ENCODE results near the gene ERBB2. TPM values are rescaled to one million over a fixed set of nuclear protein-coding genes. Genes with fewer than 3 reads are reported as not detected.

ERBB2 gene
- total RNA-seq, 4 donors from 2014 or later = 175 to 439 (median 234) TPM

DNA sequence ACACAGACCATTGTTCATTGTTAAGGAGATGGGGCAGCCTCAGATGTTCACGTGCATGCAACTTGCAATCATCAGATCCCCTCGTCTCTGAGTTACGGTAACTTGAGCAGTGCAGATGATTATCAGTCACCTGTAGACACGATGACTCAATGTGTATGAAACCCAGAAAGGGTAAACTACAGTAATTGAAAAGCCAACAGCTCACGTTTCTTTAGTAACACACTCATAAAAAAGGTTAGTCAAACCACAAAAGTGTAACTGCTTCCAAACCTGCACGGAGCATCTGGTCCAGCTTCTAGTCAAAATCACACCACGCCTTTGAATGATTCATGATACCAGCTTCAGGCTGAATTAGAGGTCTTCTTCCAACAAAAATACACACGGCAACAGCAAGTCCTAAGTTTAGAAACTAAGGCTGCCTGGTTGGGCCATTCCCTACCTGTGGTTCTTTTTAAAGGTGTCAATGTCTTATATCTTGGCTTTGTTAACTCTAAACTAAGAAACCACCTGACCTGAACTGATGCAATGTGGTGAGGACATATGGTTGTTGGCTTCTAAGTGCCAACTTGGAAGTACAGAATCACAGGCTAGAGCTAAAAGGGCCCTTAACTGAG is 70.2 kb downstream of the ERBB2 start:
- DNase-seq = no peak
- intact Hi-C loops (cut with DNase I; ENCODE audit: low total_unique reads) (no loop called here), in situ Hi-C loops (cut with MboI; ENCODE audit: low pct_ligation_motif_present in 1 of 4, low pct_unique_long_range_greater_than_20kb in 1 of 4, low sequenced_read_pairs in 3 of 4) (no loop called here)
- WGBS, 2 donors (ENCODE audit: low coverage in 1 of 2) = 38 to 44% methylated on average over 6 to 8 of the region's 8 CpGs
- no peak for TF ChIP-seq POLR2AphosphoS5 (IDR thresholded peaks at IDR 0.05)
- TF ChIP-seq, protein P1, sequence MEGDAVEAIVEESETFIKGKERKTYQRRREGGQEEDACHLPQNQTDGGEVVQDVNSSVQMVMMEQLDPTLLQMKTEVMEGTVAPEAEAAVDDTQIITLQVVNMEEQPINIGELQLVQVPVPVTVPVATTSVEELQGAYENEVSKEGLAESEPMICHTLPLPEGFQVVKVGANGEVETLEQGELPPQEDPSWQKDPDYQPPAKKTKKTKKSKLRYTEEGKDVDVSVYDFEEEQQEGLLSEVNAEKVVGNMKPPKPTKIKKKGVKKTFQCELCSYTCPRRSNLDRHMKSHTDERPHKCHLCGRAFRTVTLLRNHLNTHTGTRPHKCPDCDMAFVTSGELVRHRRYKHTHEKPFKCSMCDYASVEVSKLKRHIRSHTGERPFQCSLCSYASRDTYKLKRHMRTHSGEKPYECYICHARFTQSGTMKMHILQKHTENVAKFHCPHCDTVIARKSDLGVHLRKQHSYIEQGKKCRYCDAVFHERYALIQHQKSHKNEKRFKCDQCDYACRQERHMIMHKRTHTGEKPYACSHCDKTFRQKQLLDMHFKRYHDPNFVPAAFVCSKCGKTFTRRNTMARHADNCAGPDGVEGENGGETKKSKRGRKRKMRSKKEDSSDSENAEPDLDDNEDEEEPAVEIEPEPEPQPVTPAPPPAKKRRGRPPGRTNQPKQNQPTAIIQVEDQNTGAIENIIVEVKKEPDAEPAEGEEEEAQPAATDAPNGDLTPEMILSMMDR (IDR thresholded peaks at IDR 0.05) = no peak
- TF ChIP-seq POLR2A (IDR thresholded peaks at IDR 0.05) = no peak
- TF ChIP-seq EP300 (IDR thresholded peaks at IDR 0.05; ENCODE audit: low read depth) = no peak
- no peaks in the 10 kb centered on the region for H3K36me3 ChIP-seq
- no peaks in the 10 kb centered on the region for H3K27me3 ChIP-seq
- no peaks in the 10 kb centered on the region for H3K4me1 ChIP-seq
- H3K4me3 ChIP-seq = no peak overlapping the region
- H3K27ac ChIP-seq = peak overlapping the region in 3 of 4 donors; percentile 10 to 61 (median 36)
- H3K9me3 ChIP-seq = no peaks in the 10 kb centered on the region

DNA sequence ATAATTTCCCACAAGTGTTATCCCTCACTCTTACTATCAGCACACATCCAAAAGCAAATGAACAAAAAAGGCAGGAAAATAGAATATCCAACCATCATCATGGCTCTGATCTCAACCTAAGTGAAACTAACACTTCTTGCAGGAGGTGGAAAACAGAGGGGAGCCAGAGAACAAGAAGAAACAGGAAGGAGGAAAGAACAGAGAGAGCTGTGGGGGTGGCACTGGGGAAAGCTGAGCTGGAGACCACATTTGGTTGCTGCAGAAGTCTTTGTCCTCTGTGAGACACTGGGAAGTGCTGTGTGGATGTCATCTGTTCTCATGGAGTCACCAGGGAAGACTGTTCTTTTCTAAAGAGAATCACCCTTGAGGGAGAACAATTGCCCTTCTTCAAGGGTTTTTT is 72.6 kb downstream of the ERBB2 start:
- Histone ChIP-seq H3K4me3 (no peak overlapping the region), H3K4me1 (no peaks in the 10 kb centered on the region), H3K27me3 (peaks cover 4% of the 10 kb centered on the region), H3K9me3 (no peaks in the 10 kb centered on the region), H3K36me3 (no peaks in the 10 kb centered on the region), H3K27ac (peak overlapping the region; percentile 50 to 75 (median 58))
- in situ Hi-C loops (cut with MboI; ENCODE audit: low pct_ligation_motif_present in 1 of 4, low pct_unique_long_range_greater_than_20kb in 1 of 4, low sequenced_read_pairs in 3 of 4) = no loop called here
- TF ChIP-seq EP300 (IDR thresholded peaks at IDR 0.05; ENCODE audit: low read depth) (no peak), POLR2A (IDR thresholded peaks at IDR 0.05) (no peak), POLR2AphosphoS5 (IDR thresholded peaks at IDR 0.05) (no peak)
- TF ChIP-seq, protein P1 (IDR thresholded peaks at IDR 0.05) = no peak
- no peak for DNase-seq
- intact Hi-C loops (cut with DNase I; ENCODE audit: low total_unique reads) = no loop called here

DNA sequence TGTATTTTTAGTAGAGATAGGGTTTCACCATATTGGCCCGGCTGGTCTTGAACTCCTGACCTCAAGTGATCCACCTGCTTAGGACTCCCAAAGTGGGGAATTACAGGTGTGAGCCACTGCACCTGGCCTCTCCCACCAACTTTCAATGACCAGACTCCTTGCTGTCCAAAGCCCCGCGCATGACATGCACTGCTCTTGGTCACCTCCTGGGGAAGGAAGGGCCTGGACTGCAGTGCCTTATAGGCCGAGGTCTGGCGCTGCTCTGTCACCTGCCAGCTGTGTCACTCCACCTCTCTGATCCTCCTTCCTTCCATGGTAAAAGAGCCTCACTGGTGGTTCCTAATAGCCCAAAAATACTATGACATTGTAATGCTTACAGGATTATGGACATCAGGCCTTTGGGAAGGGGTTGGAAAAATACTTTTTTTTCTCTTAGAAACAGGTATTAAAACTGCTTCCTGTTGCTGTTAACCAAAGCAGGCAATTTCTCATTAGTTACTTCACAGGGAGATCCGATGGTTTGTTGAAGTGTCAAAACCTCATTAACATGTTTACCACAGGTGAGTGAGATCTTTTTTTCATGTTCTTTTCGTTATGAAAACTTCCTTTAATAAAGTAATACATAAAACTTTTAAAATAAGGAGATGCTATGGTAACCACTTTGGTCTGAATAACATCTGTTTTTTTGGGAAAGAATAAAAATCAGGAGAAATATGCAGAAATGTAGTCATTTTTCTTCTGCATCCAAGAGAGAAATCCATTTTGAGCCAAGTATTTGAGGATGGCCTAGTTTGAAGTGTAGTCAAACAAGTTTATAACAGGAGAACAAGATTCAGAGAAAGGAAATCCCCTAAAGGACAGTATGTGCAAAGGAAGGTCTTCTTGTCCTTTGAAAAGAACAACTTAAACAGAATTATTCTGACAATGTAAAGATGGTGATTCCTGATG is 73.4 kb downstream of the ERBB2 start:
- intact Hi-C loops (cut with DNase I; ENCODE audit: low total_unique reads) (no loop called here), in situ Hi-C loops (cut with MboI; ENCODE audit: low pct_ligation_motif_present in 1 of 4, low pct_unique_long_range_greater_than_20kb in 1 of 4, low sequenced_read_pairs in 3 of 4) (no loop called here)
- H3K27me3 ChIP-seq = peaks cover 4% of the 10 kb centered on the region
- no peak for DNase-seq
- H3K9me3 ChIP-seq = no peaks in the 10 kb centered on the region
- H3K4me3 ChIP-seq = no peak overlapping the region
- H3K4me1 ChIP-seq = no peaks in the 10 kb centered on the region
- no peak for TF ChIP-seq POLR2AphosphoS5 (IDR thresholded peaks at IDR 0.05)
- TF ChIP-seq POLR2A (IDR thresholded peaks at IDR 0.05) = no peak
- TF ChIP-seq, protein P1 (IDR thresholded peaks at IDR 0.05) = no peak
- TF ChIP-seq EP300 (IDR thresholded peaks at IDR 0.05; ENCODE audit: low read depth) = no peak
- H3K27ac ChIP-seq = peak overlapping the region; percentile 50 to 75 (median 58)
- WGBS, 2 donors (ENCODE audit: low coverage in 1 of 2) = 70 to 76% methylated on average over 5 to 7 of the region's 7 CpGs
- H3K36me3 ChIP-seq = no peaks in the 10 kb centered on the region

DNA sequence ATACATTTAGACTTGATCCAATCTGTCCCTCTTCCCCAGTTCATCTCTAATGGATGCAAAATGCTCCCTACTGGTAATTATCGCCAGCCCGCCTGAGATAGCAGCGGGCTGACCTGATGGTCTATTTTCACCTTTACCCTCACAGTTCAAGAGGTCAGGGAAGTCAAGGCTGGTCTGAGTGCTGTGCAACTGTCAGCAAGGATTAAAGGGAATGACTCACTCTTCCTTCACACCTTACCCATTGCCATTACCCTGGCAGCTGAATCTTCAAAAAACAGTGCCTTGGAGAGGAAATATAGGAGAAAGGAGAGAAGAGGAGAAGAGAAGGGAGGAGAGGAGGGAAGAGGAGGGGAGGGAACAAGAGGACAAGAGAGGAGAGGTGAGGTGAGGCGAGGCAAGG is 74.2 kb downstream of the ERBB2 start:
- no peaks in the 10 kb centered on the region for H3K36me3 ChIP-seq
- peaks cover 4% of the 10 kb centered on the region for H3K27me3 ChIP-seq
- H3K9me3 ChIP-seq = no peaks in the 10 kb centered on the region
- intact Hi-C loops (cut with DNase I; ENCODE audit: low total_unique reads) = no loop called here
- no peak for DNase-seq
- no peaks in the 10 kb centered on the region for H3K4me1 ChIP-seq
- no peak overlapping the region for H3K4me3 ChIP-seq
- in situ Hi-C loops (cut with MboI; ENCODE audit: low pct_ligation_motif_present in 1 of 4, low pct_unique_long_range_greater_than_20kb in 1 of 4, low sequenced_read_pairs in 3 of 4) = no loop called here
- 78 to 80% methylated on average over 4 of the region's 4 CpGs for WGBS, 2 donors (ENCODE audit: low coverage in 1 of 2)
- peak overlapping the region; percentile 9 to 75 (median 58) for H3K27ac ChIP-seq
- TF ChIP-seq, protein P1 (IDR thresholded peaks at IDR 0.05) = no peak
- TF ChIP-seq EP300 (IDR thresholded peaks at IDR 0.05; ENCODE audit: low read depth) (no peak), POLR2A (IDR thresholded peaks at IDR 0.05) (no peak), POLR2AphosphoS5 (IDR thresholded peaks at IDR 0.05) (no peak)

All from transverse colon (tissue), 4 donors.